Nephron (organoid): ENCODE measurements around the gene ANKFN1.
"Not testable (repeated sequence)": the region's sequence is repeated elsewhere in the genome, so short reads cannot be mapped to it uniquely, and the experiment has no call there.

Source experiments
- H3K27ac Mint-ChIP-seq, 3 experiments: 2 replicates each; pipeline ENCODE4 v1.8.0; 2020; ENCODE audit warnings: mixed read lengths in 3 of 3, mild to moderate bottlenecking in 2 of 3, moderate library complexity in 1 of 3
- H3K27me3 Mint-ChIP-seq: 2 replicates; pipeline ENCODE4 v1.8.0; 2021; ENCODE audit warnings: low read depth, mild to moderate bottlenecking, moderate library complexity, mixed read lengths
- H3K36me3 Mint-ChIP-seq: 2 replicates; pipeline ENCODE4 v1.8.0; 2020; ENCODE audit warnings: low read depth, mixed read lengths
- H3K4me1 Mint-ChIP-seq: 2 replicates; pipeline ENCODE4 v1.8.0; 2020; ENCODE audit warnings: mixed read lengths
- H3K4me3 Mint-ChIP-seq, 3 experiments: 2 replicates each; pipeline ENCODE4 v1.8.0; 2020; ENCODE audit warnings: mild to moderate bottlenecking in 3 of 3, mixed read lengths in 3 of 3, moderate library complexity in 2 of 3
- H3K9me3 Mint-ChIP-seq: 2 replicates; pipeline ENCODE4 v1.8.0; 2020; ENCODE audit warnings: mixed read lengths
- TF ChIP-seq, protein P1 (sequence below), 3 experiments: fragments of 200-600 bp; sonication (generic); IDR thresholded peaks; one replicate each; pipeline ENCODE4 v1.5.0; 2021; ENCODE audit warnings: antibody characterized with exemption in 3 of 3; ENCODE audit not compliant: unreplicated experiment in 3 of 3

The ANKFN1 gene

DNA sequence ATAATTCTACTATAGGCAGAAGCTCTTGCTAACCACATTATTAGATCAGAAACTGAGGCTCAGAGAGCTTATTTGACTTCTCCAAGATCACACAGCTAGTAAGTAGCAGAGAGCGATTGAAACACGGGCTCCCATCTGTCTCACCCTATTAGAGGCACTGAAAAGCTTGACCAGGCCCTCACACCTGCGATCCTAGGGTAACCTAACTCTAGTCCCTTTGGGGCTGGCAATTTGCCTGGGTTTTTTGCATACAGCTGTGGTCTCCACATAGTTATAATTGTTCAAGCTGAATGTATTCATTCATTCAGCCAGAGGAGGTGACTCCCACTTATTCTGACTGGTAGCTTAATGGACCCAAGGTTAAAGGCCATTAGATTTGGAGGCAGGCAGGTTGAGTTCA lies 121.2 kb downstream of the ANKFN1 start:
- Mint-ChIP-seq H3K4me3 (no peak overlapping the region), H3K27ac (no peak overlapping the region), H3K4me1 (no peaks in the 10 kb centered on the region), H3K27me3 (no peaks in the 10 kb centered on the region), H3K36me3 (no peaks in the 10 kb centered on the region), H3K9me3 (peaks cover 2% of the 10 kb centered on the region)
- TF ChIP-seq, protein P1, sequence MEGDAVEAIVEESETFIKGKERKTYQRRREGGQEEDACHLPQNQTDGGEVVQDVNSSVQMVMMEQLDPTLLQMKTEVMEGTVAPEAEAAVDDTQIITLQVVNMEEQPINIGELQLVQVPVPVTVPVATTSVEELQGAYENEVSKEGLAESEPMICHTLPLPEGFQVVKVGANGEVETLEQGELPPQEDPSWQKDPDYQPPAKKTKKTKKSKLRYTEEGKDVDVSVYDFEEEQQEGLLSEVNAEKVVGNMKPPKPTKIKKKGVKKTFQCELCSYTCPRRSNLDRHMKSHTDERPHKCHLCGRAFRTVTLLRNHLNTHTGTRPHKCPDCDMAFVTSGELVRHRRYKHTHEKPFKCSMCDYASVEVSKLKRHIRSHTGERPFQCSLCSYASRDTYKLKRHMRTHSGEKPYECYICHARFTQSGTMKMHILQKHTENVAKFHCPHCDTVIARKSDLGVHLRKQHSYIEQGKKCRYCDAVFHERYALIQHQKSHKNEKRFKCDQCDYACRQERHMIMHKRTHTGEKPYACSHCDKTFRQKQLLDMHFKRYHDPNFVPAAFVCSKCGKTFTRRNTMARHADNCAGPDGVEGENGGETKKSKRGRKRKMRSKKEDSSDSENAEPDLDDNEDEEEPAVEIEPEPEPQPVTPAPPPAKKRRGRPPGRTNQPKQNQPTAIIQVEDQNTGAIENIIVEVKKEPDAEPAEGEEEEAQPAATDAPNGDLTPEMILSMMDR (IDR thresholded peaks at IDR 0.05; ENCODE audit: unreplicated experiment in 3 of 3), result no peak

DNA sequence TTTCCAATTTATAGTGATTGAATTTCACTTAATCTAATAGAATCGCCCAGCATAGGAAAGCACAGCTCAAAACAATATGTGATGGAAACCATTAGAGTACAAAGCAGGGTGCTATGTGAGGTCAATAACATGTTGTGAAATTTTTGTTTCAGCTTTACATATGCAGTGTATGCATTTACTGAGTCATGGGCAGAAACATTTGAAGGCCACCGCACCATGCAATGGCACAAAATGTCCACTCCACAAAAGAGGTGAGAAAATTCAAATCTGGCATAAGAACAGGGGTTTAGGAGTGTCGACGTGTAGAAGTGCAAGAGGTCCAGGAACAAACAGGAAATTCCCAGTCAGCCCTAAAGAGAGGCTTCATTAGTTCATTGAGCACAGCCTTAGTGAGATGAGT lies 131.2 kb downstream of the ANKFN1 start:
- Mint-ChIP-seq H3K9me3 (peaks cover 3% of the 10 kb centered on the region), H3K27me3 (no peaks in the 10 kb centered on the region), H3K4me1 (no peaks in the 10 kb centered on the region), H3K4me3 (no peak overlapping the region), H3K27ac (no peak overlapping the region), H3K36me3 (no peaks in the 10 kb centered on the region)
- TF ChIP-seq, protein P1 (IDR thresholded peaks at IDR 0.05; ENCODE audit: unreplicated experiment in 3 of 3), result no peak

DNA sequence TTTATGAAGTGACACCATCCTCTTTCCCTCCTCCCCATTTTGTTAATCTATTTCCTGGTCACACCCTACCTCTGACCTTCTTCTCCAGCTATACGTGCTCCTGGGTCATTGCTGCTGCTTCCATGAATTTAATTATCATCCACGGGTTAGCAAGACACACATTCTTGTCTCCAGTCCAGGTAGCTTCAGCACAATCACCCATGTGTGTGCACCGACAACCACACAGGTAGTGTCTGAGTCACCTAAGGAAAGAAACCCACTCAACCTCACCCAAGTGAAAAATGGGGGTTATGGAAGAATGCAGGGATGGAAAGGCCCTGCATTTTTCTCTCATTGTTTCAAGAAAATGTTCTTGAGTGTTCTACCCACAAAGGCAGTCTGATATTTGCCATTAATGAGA lies 135.5 kb downstream of the ANKFN1 start:
- not testable (repeated sequence) for H3K4me3 Mint-ChIP-seq

DNA sequence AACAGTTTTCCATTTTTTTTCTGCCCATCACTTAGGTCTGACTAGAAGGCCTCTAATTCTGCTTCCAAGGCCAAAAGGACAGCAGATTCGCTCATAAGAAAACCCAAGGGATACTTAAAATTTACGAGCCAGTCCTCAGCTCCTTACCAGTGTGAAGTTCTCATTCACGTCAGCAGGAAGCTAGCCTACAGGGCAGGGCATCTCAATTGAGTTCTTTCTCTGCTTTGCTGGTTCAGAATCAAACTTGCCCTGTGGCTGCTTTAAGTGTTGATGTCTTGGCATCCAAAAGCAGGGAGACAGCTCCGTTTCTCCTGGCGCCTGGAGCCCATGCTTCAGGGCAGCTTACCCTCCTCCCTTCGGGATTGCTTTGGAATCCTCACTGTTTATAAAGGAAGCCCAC lies 136.0 kb downstream of the ANKFN1 start:
- peaks cover 5% of the 10 kb centered on the region for H3K27me3 Mint-ChIP-seq
- H3K36me3 Mint-ChIP-seq, result no peaks in the 10 kb centered on the region
- TF ChIP-seq, protein P1 (IDR thresholded peaks at IDR 0.05; ENCODE audit: unreplicated experiment in 3 of 3), result no peak
- no peak overlapping the region for H3K27ac Mint-ChIP-seq
- no peaks in the 10 kb centered on the region for H3K9me3 Mint-ChIP-seq
- H3K4me1 Mint-ChIP-seq, result peaks cover 6% of the 10 kb centered on the region
- no peak overlapping the region for H3K4me3 Mint-ChIP-seq

More for the DNA sequence above, 135.5 kb downstream of the ANKFN1 start:
- H3K9me3 Mint-ChIP-seq, H3K36me3 Mint-ChIP-seq, H3K4me1 Mint-ChIP-seq, H3K27me3 Mint-ChIP-seq, H3K27ac Mint-ChIP-seq: not testable (repeated sequence)

DNA sequence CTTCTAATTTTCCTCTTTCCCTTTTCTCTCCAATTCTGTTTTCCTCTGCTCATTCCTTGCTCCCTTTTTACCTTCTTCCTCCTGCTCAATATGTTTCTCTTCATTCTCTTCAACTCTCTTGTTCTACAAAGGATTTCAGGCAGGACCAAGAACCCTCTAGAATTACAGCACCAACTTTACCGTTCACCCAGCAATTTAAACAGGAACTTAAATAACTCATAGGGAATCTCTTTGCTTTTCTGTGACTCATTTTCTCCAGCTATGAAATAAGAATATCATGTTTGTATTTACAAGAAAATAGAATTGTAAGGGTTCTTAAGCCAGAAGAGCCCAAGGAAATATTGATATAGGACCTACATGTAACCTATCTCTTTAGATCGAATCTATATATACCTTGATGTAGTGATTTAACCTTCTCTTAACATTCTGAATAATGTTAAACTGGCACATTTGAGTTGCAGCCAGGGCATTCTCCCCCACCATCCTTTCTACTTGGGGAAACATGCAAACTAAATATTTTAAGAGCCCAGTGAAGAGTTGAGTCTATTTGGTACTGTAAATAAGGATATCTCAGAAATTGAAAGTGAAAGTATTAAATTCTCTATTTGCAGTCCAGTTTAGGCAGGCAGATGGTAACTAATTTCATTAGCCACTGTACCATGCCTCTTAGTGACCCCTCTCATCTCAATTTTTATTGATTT lies 137.0 kb downstream of the ANKFN1 start:
- Mint-ChIP-seq H3K27me3 (peaks cover 5% of the 10 kb centered on the region), H3K9me3 (no peaks in the 10 kb centered on the region), H3K4me3 (no peak overlapping the region), H3K27ac (no peak overlapping the region), H3K4me1 (peaks cover 6% of the 10 kb centered on the region), H3K36me3 (no peaks in the 10 kb centered on the region)
- TF ChIP-seq, protein P1 (IDR thresholded peaks at IDR 0.05; ENCODE audit: unreplicated experiment in 3 of 3), result no peak

DNA sequence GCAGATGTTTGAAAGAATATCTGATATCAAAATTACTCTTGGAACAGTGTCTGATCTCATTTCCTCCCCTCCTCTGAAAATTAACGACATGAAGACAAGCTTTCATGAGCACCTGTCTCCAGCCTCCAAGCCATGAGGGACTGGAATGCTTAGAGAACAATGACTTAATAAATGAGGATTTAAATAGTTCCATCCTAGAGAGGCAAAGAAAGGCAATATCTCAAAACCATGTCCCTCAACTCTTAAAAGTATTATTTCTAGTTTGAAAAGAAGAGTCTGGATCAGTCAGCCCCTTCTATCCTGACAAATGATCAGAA lies 137.5 kb downstream of the ANKFN1 start:
- peaks cover 5% of the 10 kb centered on the region for H3K27me3 Mint-ChIP-seq
- no peaks in the 10 kb centered on the region for H3K9me3 Mint-ChIP-seq
- H3K27ac Mint-ChIP-seq, result no peak overlapping the region
- TF ChIP-seq, protein P1 (IDR thresholded peaks at IDR 0.05; ENCODE audit: unreplicated experiment in 3 of 3), result no peak
- no peaks in the 10 kb centered on the region for H3K36me3 Mint-ChIP-seq
- no peak overlapping the region for H3K4me3 Mint-ChIP-seq
- peaks cover 6% of the 10 kb centered on the region for H3K4me1 Mint-ChIP-seq
